Activated effector memory CD4-positive, alpha-beta T cell treated with anti-CD3 and anti-CD28 coated beads, Interleukin-2, amount 50 U/mL, for 16 hours (primary cell): ENCODE data around the gene TRIOBP.
"Not testable (repeated sequence)": the region's sequence is repeated elsewhere in the genome, so short reads cannot be mapped to it uniquely, and the experiment has no call there.

ENCODE experiments used
- DNase-seq: peaks from one replicate; pipeline ENCODE4 v3.0.0-alpha.2; 2020

Gene TRIOBP, protein sequence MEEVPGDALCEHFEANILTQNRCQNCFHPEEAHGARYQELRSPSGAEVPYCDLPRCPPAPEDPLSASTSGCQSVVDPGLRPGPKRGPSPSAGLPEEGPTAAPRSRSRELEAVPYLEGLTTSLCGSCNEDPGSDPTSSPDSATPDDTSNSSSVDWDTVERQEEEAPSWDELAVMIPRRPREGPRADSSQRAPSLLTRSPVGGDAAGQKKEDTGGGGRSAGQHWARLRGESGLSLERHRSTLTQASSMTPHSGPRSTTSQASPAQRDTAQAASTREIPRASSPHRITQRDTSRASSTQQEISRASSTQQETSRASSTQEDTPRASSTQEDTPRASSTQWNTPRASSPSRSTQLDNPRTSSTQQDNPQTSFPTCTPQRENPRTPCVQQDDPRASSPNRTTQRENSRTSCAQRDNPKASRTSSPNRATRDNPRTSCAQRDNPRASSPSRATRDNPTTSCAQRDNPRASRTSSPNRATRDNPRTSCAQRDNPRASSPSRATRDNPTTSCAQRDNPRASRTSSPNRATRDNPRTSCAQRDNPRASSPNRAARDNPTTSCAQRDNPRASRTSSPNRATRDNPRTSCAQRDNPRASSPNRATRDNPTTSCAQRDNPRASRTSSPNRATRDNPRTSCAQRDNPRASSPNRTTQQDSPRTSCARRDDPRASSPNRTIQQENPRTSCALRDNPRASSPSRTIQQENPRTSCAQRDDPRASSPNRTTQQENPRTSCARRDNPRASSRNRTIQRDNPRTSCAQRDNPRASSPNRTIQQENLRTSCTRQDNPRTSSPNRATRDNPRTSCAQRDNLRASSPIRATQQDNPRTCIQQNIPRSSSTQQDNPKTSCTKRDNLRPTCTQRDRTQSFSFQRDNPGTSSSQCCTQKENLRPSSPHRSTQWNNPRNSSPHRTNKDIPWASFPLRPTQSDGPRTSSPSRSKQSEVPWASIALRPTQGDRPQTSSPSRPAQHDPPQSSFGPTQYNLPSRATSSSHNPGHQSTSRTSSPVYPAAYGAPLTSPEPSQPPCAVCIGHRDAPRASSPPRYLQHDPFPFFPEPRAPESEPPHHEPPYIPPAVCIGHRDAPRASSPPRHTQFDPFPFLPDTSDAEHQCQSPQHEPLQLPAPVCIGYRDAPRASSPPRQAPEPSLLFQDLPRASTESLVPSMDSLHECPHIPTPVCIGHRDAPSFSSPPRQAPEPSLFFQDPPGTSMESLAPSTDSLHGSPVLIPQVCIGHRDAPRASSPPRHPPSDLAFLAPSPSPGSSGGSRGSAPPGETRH (N-terminal part only)

GRCh38 chr22:37696657-37697537, at the start of gene TRIOBP:
TRIOBP (plus strand) TSS chr22:37697048; CDS start chr22:37701366, 4,318 bp downstream.
- DNase-seq, result peak; percentile 92

GRCh38 chr22:37647317-37647716, 49.5 kb upstream of the TRIOBP start:
- no peak for DNase-seq

- DNase-seq, result no peak
Observed at GRCh38 chr22:37647928-37648327, 48.9 kb upstream of the TRIOBP start.

- DNase-seq, result no peak
Observed at GRCh38 chr22:37650463-37651136, 46.2 kb upstream of the TRIOBP start.

DNA sequence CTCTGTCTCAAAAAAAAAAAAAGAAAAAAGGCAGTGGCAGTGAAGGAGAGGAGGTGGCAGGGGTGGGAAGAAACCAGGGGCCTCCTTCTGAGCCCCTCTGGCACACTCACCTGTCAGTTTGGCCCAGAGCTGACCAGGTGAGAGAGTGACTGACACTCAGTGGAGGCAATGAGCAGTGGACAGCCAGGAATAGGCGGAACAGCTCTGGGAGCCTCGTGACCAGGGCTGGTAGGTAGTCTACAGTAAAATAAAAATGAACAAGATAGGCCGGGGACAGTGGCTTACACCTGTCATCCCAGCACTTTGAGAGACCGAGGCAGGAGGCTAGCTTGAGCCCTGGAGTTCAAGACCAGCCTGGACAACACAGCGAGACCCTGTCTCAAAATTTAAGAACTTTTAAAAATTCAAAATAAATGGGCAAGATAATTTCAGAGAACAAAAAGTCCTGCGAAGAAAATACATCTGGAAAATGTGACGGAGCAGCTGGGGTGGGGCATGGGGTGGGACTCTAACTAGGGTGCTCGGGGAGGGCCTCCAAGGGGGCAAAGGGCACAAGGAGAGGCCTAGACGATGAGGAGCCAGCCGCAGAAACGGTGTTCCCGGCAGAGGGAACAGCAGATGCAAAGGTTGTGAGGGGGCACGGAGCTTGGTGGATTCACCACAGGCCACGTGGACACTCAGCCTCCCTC, 42.1 kb upstream of the TRIOBP start:
- no peak for DNase-seq

- no peak for DNase-seq
Observed at GRCh38 chr22:37655252-37655563, 41.6 kb upstream of the TRIOBP start.

DNA sequence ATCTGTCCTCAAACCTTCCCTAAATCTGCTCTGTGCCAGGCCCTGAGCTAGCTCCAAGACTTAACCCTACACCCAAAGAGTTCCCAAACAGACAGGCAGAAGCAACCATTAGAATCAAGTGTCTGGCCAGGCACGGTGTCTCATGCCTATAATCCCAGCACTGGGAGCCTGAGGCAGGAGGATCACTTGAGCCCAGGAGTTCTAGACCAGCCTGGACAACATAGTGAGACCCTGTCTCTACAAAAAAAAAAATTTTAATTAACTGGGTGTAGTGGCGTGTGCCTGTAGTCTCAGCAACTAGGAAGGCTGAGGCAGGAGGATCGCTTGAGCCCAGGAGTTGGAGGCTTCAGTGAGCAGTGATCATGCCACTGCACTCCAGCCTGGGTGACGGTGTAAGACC, 40.3 kb upstream of the TRIOBP start:
- DNase-seq, result not testable (repeated sequence)

DNA sequence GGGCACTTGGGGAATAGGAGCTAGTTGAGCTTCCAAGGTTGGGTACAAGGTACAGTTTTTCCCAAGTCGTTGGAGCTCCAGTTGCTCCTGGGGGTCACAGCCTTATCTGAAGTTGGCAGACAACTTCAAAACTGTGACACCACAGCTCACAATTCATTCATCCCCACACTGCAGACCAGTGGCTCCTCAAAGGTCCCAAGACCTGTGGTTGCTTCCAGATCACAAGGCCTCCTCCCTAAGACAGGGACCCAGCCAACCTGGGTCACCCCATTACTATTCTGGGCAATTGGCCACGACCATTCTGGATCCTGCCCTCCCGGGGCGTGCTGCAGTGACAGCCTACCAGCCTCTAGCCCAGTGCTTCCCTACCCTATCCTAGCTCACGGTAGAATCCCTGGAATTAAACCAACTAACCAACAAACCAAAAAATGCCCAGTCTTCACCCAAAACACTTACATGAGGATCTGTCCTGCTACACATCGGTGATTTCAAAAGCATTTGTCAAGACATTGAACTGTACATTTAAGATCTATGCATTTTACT, 39.2 kb upstream of the TRIOBP start:
- DNase-seq, result no peak

GRCh38 chr22:37658133-37659065, 38.4 kb upstream of the TRIOBP start, which contains the start of gene PDXP:
PDXP (plus strand) TSS chr22:37658723; CDS start chr22:37658783, 60 bp downstream.
- DNase-seq, result peak; percentile 99

DNA sequence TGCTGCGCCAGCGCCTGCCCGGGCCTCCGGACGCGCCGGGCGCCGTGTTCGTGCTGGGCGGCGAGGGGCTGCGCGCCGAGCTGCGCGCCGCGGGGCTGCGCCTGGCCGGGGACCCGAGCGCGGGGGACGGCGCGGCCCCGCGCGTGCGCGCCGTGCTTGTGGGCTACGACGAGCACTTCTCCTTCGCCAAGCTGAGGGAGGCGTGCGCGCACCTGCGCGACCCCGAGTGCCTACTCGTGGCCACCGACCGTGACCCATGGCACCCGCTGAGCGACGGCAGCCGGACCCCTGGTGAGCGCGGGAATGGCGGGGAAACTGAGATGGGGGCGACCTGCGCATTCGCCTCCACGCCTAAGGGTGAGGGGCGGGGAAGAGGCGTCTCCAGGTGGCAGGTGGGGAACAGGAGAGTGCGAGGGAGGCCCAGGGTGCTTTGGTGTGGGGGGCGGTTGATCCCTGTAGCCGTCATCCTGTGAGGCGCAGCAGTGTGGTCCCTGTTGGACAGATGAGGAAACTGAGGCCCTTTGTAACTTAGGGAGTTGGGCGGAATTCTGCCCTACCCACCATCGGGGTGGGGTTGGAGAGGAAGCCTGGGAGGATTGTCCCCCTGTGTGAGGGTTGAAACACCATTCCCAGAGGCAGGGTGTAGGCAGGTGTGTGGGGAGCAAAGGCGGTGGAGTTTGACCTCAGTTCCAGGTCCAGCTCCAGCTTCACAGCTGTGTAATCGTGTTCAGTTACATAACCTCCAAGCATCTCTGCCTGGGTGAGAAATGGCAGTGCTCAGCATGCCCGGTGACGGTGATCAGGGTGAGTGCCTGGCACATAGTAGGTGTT, 37.6 kb upstream of the TRIOBP start:
- peak; percentile 75 for DNase-seq

DNA sequence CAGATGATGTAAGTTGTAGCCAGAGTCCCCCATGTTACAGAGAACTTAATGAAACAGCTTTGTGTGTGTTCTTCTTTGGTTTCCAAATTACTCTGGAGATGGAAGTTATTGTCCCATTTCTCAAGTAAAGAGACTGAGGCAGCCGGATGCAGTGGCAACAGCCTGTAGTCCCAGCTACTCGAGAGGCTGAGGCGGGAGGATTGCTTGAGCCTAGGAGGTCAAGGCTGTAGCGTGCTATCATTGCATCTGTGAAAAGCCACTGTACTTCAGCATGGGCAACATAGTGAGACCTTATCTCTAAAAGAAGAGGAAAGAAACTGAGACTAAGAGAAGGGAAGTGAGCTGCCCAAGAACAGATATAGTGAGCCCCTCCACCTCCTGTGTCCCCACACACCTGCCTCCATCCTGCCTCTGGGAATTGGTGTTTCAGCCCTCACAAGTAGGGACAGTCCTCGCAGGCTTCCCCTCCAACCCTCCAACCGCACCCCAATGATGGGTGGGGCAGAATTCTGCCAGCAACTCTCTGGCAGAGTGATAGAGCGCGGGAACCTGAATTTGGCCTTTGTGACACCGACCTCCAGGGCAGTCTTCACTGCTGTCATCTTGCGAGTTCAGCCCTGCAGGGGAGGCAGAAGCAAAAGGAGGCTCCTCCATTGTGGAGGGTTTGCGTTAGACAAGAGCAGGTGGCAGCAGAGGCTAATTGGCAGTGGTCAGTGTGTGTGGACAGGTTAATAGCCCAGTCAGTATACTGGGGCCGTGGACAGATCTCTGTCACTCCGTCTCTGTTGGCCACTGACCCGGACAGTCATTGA, 36.7 kb upstream of the TRIOBP start:
- DNase-seq, result no peak

- no peak for DNase-seq
Observed at GRCh38 chr22:37660709-37661045, 36.2 kb upstream of the TRIOBP start.

DNA sequence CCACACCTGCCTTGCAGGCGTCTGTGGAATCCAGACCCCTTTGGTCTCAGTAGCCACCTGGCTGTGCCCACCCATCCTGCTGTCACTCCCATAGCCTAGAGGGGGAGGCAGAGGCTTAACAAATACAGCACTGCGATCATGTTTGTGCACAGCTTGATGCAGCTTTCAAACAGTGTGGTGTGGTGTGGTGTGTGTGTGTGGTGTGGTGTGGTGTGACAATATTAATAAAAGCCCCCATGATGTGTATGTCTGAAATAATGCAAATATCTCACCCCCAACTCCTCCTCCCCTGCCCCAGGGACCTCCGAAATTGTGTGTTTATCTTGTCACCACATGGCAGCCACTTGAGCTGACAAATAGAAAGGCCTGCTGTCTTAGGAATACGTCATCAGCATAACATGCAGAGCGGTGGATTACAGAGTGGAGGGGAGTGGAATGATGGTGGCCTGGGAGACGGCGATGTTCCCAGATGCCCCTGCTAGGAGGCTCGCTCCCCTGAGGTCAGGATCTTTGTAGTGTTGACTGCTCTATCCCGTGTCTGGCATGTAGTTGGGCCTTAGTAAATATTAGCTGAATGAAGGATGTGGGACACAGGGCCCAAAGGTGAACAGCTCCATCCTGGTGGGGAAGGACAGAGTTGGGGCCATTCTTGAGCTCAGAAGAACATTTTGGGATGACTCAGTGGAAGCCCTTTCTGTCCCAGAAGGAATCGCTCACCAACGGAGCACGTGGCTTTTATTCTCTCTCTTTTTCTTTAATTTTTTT, 35.5 kb upstream of the TRIOBP start:
- no peak for DNase-seq

GRCh38 chr22:37662039-37662438, 34.8 kb upstream of the TRIOBP start:
- no peak for DNase-seq

DNA sequence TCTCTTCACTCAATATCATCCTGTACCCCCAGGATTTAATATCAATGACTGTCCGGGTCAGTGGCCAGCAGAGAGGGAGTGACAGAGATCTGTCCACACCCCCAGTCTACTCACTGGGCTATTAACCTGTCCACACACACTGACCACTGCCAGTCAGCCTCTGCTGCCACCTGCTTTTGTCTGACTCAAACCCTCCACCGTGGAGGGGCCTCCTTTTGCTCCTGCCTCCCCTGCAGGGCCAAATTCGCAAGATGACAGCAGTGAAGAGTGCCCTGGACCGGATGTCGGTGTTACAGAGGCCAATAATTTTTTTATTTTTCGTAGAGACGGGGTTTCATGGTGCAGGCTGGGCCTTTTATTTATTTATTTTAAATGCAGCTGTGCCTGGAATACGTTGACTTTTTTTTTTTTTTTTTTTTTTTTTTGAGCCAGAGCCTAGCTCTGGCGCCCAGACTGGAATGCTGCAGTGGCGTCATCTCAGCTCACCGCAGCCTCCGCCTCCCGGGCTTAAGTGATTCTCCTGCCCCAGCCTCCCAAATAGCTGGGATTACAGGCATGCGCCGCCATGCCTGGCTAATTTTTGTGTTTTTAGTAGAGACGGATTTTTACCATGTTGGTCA, 33.2 kb upstream of the TRIOBP start:
- DNase-seq, result no peak
